HG02798 (cell line): ENCODE measurements around the gene POMP.
A peak's percentile ranks its signal among the peaks of the same experiment; 100 is the strongest.
"Not testable (repeated sequence)": the region's sequence is repeated elsewhere in the genome, so short reads cannot be mapped to it uniquely, and the experiment has no call there.

ENCODE experiments used
- ATAC-seq: cut with Tn5 transposase; IDR thresholded peaks from one replicate; pipeline ENCODE4 v1.9.1; 2021; ENCODE audit warnings: mild to moderate bottlenecking; ENCODE audit not compliant: unreplicated experiment, poor library complexity

Gene POMP

DNA sequence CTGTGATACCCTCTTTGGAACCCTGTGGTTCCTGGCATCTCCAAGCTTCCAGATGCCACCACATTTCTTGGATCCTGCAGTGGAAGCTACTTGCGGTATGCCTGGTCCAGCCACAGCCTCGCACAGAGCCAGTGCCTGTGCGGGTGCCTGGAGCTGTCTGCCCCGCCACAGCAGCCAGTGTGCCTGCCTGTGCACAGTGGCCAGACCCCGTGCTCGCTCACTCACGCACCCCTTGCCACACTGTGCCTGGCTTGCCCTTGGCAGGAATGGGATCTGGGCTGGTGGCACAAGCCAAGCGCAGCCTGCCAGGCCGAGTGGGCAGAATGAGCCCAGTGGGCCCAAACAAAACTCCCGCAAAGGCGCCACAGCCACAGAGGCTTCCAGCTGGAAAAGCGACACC lies 26.2 kb downstream of the POMP start:
- no peak for ATAC-seq

DNA sequence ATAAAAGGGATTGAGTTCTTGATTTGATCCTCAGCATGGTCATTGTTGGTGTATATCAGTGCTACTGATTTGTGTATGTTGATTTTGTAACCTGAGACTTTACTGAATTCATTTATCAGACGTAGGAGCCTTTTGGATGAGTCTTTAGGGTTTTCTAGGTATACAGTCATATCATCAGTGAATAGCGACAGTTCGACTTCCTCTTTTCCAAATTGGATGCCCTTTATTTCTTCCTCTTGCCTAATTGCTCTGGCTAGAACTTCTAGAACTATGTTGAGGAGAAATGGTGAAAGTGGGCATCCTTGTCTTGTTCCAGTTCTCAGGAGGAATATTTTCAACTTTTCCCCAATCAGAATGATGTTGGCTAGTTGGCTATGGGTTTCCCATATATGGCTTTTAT lies 27.0 kb downstream of the POMP start:
- no peak for ATAC-seq

DNA sequence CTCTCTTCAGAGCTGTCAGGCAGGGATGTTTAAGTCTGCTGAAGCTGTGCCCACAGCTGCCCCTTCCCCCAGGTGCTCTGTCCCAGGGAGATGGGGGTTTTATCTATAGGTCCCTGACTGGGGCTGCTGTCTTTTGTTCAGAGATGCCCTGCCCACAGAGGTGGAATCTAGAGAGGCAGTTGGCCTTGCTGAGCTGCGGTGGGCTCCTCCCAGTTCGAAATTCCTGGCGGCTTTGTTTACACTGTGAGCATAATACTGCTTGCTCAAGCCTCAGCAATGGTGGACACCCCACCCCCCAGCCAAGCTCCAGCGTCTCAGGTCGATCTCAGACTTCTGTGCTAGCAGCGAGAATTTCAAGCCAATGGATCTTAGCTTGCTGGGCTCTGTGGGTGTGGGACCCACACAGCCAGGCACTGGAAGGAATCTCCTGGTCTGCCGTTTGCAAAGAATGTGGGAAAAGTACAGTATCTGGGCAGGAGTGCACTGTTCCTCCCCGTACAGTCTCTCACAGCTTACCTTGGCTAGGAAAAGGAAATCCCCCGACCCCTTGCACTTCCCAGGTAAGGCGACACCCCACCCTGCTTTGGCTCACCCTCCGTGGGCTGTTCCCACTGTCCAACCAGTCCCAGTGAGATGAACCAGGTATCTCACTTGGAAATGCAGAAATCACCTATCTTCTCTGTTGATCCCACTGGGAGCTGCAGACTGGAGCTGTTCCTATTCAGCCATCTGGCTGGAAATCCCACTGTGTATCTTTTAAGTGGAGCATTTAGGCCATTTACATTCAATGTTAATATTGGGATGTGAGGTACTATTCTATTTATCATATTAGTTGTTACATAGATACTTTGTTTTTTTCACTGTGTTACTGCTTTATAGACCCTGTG lies 34.9 kb downstream of the POMP start:
- ATAC-seq: not testable (repeated sequence)

DNA sequence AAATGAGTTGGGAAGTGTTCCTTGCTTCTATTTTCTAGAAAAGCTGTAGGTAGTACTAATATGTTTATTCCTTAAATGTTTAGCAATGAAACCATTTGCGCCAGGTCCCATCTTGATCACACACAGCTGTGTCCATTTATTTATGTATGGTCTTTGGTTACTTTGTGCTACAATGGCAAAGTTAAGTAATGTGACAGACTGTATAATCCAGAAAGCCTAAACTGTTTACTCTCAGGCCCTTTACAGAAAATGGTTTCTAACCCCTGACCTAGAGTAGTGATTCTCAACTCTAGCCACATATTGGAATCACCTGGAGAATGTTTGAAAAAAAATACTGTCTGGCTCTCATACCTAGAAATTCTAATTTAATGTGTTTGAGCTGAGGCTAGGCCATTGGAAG lies 38.5 kb downstream of the POMP start:
- ATAC-seq: no peak

DNA sequence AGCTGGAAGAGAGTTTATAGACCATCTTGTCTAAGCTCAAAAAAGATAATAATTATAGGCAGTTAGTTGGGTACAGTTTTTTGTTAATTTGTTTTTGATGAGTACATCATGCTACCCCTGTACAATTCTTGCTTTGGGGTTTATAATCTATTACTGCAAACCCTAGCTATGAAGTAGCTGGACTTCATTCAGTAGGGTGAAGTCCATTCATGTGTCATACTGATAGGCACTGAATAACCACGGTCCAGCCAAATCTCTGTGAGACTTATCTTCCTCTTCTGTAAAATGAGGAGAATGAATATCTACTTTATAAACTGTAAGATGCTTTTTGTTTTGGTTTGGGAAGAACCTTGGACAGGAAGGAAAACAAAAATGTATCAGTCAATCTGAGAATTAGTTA lies 40.3 kb downstream of the POMP start:
- no peak for ATAC-seq

DNA sequence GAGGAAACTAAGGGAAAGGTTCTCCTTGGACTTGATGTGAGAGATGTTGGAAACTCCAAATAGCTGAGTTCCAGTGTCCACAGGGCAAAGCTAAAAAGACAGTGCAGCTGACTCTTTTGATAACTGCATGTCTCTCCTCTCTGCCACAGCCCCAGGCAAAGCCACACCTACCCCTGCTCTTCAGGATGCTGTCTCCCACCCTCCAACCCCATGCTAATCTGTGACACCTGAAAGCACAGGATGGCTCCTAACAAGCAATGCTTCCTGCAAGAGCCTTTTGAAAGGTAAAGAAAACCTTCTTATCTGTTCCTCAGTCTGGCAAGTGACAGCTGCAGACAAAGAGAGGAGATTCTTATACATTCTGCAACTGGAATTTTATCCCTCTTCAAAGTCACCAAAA lies 45.4 kb downstream of the POMP start:
- no peak for ATAC-seq

DNA sequence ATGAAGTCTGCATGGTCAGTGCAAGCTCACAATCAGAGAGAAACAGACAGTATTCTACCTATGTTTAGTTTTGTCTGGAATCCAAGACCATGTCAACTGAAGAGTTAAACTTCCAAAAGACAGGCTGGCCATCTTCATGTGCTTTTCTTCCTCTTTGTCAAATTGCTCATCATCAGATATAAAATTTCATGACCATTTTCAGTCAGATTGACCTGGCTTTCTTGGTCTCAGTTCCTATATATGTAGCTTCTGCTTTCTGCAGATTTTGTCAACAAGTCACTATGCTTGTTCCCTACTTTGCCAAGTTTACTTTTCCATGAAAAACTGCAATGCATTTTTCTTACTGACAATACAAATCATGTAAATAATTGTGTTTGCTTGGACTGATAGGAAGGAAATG lies 46.0 kb downstream of the POMP start:
- ATAC-seq: no peak

DNA sequence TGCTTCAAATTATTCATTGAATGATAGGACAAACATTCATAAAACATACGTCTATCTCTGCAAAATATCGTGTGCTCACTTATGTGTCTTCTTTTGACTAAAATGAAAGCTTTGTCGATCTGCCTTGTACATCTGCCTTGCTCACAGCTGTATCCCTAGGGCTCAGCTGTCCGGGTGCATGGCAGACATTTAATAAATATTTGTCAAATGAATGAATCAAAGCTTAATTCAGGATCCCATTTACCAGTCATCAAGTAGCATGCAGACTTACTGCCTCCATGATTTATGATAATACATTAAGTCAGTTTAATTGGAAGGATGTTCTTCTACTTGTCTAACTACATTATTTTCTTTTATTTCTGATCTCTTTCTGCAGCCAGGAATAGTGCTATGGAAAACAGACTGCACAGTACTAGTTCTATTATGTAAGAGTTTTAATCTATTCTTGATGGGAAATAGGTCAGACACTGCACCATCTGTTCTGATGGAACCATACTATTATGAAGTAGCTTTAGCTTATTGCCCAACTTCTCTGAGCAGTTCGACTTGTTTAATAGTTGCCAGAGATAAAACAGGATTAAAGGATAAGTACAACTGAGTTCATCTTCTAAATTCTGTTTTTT lies 46.6 kb downstream of the POMP start:
- no peak for ATAC-seq

DNA sequence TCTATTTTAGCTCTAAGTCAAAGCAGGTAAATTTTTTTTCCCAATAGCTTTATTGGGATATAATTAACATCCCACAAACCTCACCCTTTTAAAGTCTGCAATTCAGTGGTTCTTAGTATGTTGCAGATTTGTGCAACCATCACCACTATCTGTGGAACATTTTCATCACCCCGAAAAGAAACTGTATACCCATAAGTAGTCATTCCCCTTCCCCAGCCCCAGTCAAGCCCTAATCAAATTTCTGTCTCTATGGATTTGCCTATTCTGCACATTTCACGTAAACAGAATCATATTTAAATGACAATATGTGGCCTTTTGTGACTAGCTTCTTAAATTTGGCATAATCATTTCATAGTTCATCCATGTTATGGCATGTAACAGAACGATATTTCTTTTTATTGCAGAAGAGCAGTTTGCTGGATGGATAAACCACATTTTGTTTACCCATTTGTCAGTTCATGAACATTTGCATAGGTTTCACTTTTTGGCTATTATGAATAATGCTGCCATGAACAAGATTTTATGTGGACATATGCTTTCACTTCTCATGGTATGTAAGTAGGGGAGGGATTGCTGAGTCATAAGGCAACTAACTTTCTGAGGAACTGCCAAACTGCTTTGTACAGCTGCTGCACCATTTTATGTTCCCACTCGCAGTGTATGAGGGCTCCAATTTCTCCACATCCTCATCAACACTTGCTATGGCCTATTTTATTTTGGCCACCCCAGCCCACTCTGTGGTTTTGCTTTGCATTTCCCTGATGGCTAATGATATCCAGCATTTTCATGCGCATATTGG lies 48.9 kb downstream of the POMP start:
- ATAC-seq: peak; percentile 97

DNA sequence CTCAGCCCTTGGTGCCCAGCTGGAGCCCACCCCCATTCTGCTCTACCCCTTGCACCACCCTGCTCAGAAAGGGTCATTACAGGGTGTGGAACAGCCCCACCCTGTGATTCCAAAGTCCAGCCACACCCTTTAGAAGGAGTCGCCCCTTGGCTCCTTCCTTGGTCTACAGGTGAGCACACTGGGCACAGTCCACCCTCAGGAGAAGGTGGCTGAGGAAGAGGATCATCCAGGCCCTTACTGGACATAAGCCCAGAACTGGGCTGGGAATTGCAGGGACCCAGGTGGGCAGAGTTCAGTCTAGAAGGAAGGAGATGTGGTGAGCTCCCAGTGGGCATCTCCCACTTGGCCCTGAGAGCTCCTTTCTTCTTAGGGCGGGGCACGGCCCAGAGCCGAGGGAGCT lies 51.2 kb downstream of the POMP start:
- ATAC-seq: no peak

DNA sequence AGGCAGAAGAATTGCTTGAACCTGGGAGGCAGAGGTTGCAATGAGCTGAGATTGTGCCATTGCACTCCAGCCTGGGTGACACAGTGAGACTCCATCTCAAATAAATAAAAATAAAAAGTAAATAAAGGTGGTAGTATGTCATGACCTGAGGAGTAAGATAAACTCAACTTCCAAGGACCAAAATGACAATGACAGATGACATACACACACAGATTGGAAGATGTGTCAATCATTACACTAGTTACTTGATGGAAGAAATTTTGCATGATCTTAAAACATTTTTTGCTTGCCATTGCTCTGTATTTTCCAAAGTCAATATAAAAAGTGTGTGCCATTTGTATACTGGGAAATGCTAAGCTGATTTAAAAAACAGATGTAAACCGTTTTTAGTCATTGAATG lies 55.7 kb downstream of the POMP start:
- no peak for ATAC-seq

DNA sequence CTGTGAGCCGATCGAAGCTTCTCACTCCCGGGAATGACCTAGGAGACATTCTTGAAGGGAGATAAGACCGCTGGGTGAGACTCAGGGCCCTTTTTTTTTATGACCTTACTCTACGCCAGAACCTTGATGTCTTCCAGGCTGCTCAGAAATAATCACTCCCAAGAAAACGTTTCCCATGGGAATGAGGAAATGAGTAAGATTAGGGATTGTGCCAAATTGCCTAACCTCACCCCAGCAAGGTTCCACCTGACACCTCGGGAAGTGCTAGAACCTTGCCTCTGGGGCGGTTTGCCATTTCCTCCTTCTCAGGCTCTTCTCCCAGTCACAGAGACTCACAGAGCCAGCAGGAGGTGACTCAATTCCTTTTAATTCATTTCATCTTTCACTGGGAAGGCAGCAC lies 57.6 kb downstream of the POMP start:
- ATAC-seq: no peak

DNA sequence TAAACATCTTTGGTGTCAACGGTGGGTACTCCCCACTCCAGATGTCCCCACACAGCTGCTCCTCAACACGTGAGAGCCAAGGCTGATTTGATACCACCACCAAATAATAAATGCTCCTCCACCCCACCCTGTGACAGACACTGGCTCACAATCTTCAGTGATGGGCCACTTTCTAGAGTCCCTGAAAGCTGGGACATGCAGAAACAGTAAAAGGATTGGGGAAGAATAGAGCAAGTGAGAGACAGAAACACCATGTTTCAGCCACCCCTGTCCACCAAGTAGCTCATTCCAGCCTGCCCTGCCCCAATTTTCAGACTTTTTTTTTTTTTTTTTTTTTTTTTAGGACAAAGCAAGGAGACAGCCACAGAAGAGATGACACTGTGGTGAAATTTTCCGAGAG lies 58.2 kb downstream of the POMP start:
- ATAC-seq: no peak

DNA sequence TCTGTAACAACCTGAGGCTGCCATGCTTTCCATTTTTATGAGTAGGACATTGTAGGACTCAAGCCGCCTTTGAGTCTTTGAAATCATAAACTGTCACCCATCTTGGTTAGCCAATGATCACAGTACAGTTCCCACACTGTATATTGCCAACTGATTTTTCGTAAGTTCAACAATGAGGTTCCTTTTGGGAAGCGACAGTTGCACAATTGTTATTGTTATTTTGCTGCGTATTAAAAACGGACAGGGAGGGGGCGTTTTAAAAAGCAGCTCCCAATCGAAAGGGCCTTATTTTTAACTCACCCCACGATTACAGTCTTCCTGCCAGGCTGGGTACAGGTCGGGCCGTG lies 59.2 kb downstream of the POMP start:
- no peak for ATAC-seq

DNA sequence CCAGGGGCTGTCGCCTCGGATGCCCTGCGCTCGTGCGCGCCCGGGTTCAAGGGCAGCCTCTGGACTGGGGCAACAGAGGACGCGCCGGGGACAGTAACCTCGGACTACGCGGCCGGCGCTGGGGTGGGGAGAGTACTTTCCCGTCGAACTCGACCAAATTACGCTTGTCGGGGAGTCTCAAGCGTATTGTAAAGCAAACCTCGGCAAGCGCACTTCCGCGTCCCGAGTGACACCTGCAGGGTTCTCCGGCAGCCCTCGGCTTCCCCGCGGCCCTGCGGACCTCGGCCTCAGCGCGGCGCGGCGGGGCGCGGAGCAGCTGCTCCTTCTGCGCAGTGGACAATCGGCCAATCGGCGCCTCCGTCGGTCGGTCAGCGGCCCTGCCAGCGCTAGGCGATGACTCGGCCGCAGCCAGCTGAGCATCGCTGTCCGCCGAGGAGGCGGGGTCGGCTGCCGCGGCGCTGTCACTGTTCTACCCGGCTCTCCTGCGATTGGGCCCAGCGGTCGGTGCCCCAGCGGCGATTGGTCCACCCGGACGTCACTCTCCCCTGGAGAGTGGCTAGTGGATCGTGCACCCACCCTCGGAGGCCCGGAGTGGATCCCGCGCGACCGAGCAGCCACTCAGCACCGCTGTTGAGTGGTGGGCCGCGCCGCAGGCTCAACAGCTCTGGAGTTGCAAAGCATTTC lies 59.8 kb downstream of the POMP start, which contains the start of gene SLC46A3:
SLC46A3 (minus strand) TSS at position 428 of the 684 bp plus-strand sequence. CDS start 972 bp downstream, outside the sequence.
- peak; percentile 99 for ATAC-seq

DNA sequence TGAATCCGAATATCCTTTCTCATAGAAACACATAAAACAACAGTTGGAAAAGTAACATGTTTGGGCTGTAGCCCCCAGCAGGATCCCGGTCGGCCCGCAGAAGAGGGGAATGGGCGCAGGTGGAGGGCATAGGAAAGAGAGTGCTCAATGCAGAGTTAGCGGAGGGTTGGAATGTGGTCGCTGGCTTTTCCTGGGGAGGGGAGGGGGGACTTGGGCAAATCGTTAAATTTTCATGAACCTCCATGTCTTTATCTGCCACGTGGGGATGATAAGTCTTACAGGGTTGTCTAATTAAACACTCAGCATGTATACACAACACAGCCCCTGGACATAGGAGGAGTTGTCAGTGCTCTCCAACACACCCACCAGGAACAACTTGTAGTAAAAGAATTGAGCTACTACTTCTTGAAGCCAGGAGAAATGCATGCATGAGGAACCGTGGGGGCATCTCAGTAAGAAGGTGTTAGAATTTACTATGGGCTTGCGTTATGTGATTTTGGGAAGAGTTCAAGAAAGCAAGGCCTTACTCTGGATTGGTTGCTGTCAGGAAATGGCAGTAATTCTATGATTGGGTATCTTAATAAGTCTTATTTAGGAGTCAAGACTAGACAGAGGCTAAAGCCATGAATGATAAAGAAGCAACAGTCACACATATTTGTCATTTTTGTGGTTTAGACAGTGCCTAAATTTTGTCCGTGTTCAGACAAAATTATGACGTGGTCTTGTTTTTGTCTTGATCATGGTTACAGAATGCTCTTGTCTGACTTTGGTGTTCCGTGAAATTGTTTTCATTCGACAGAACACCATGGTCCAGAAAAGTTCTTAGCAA lies 60.5 kb downstream of the POMP start:
- no peak for ATAC-seq

DNA sequence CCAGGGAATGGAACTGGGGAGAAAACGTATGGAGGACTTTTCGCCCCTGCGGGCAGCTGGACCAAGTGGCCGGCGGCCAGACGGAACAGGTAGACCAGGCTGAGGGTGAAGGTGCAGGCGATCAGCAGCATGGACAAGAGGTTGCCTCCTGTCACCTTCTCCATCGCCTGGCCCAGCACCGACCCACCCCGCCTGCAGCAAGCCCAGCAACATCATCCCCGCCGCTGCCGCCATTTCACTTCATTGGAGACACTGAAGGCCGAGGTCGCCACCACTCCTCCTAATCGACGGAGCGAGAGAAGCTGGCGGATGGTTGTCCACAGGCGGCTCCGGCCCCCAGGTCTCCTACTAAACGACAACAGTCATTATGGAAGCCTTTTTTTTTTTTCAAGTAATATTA lies 64.9 kb downstream of the POMP start:
- no peak for ATAC-seq

DNA sequence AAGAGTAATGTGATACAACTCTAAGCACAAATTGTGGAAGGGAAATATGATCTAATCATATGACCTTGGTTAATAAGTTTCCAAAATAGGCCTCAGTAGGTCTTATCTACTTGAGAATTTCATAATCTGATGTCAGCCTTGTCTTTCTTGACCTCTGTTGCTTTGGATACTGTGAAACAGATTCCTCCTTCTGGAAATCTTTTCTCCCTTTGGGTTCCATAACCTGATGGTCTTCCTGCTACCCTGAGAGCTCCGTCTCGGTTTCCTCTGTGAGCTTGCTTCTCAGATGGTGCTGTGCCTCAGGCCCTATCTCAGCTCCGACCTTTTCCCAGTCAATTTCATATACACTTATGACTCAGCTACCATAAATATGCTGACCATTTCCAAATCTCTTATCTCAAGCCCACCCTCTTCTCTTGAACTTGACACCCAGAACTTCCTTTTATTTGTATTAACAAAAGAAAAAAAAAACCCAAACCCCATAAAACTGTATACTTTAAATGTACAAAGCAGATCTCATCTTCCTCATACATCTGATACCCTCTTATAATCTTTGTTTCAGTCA lies 66.2 kb downstream of the POMP start:
- ATAC-seq: no peak
